Activated CD4-positive, alpha-beta T cell treated with anti-CD3 and anti-CD28 coated beads for 36 hours (primary cell): ENCODE measurements around the gene RB1. TPM values are rescaled to one million over a fixed set of nuclear protein-coding genes. Genes with fewer than 3 reads are reported as not detected.

Experiments used
- ATAC-seq: fragments of 200-7000 bp; cut with Tn5 transposase; one replicate; pipeline ENCODE4 v1.10.0; 2021; ENCODE audit warnings: mild to moderate bottlenecking, moderate library complexity
- CTCF ChIA-PET: fragments of 350-600 bp; sonication (Branson Sonifier 250); formaldehyde crosslinking; loops from one replicate; lab custom pipeline; 2021; ENCODE audit warnings: antibody characterized with exemption; lab: Charles Lee
- POLR2A ChIA-PET: fragments of 350-600 bp; sonication (Branson Sonifier 250); formaldehyde crosslinking; loops from one replicate; lab custom pipeline; 2021; ENCODE audit warnings: antibody characterized with exemption, inconsistent platforms; lab: Charles Lee
- DNase-seq: peaks from one replicate; pipeline ENCODE4 v3.0.0-alpha.2; 2020
- H3K27ac Mint-ChIP-seq: one replicate; pipeline ENCODE4 v1.8.0; 2021; ENCODE audit warnings: mixed read lengths
- H3K27me3 Mint-ChIP-seq: one replicate; pipeline ENCODE4 v1.8.0; 2021; ENCODE audit warnings: mixed read lengths
- H3K36me3 Mint-ChIP-seq: one replicate; pipeline ENCODE4 v1.8.0; 2021; ENCODE audit warnings: low read depth, mixed read lengths
- H3K4me1 Mint-ChIP-seq: one replicate; pipeline ENCODE4 v1.8.0; 2021; ENCODE audit warnings: mixed read lengths
- H3K4me3 Mint-ChIP-seq: one replicate; pipeline ENCODE4 v1.8.0; 2021; ENCODE audit warnings: mild to moderate bottlenecking, moderate library complexity, mixed read lengths
- H3K9me3 Mint-ChIP-seq: one replicate; pipeline ENCODE4 v1.8.0; 2021; ENCODE audit warnings: low read depth, mixed read lengths
- intact Hi-C, 2 experiments: fragments of 100-400 bp; cut with DNase I in 1 of 2; cut with micrococcal nuclease in 1 of 2; formaldehyde crosslinking; loops; one replicate each; pipeline versions ENCODE4 v1.14.2 to v1.15.1; 2022 to 2024; cut with DNase I, micrococcal nuclease
- total RNA-seq, 2 experiments: library from RNA; stranded (reverse); gene quantifications; one replicate each; pipeline ENCODE4 v1.2.3, GENCODE V29; 2021

The RB1 gene
- total RNA-seq, 2 experiments from 2014 or later: 26.9 to 32.8 TPM

- H3K27me3 Mint-ChIP-seq: no peaks in the 10 kb centered on the region
Observed at GRCh38 chr13:48493851-48494250, 190.3 kb downstream of the RB1 start.

GRCh38 chr13:48494874-48495273 lies 191.3 kb downstream of the RB1 start:
- Mint-ChIP-seq H3K4me3 (no peak overlapping the region), H3K4me1 (peaks cover 16% of the 10 kb centered on the region), H3K36me3 (peaks cover 1% of the 10 kb centered on the region), H3K27ac (no peak overlapping the region), H3K27me3 (no peaks in the 10 kb centered on the region), H3K9me3 (no peaks in the 10 kb centered on the region)
- ChIA-PET CTCF (interaction anchor here (1.4 kb wide), 1 partner anchor 10 kb away, joined by 3 read pairs; no protein-coding TSS in a partner anchor), POLR2A (no interaction called here)
- no peak for DNase-seq
- intact Hi-C loops: loop anchor here in 1 of 2 experiments (5.0 kb wide), 3 partner anchors 37 to 83 kb away; partner anchors contain the start of genes LPAR6 and RCBTB2
- no peak for ATAC-seq

More at GRCh38 chr13:48493851-48494250, 190.3 kb downstream of the RB1 start:
- H3K9me3 Mint-ChIP-seq: no peaks in the 10 kb centered on the region
- POLR2A ChIA-PET: no interaction called here
- H3K4me3 Mint-ChIP-seq: no peak overlapping the region
- ATAC-seq (no peak), DNase-seq (no peak)
- H3K27ac Mint-ChIP-seq: no peak overlapping the region
- peaks cover 8% of the 10 kb centered on the region for H3K36me3 Mint-ChIP-seq
- H3K4me1 Mint-ChIP-seq: peaks cover 16% of the 10 kb centered on the region
- intact Hi-C loops: loop anchor here (2.0 to 5.0 kb wide), 5 partner anchors 38 to 91 kb away; partner anchors contain the start of genes RCBTB2 (in 2 of the 2) and LPAR6 (in 1 of the 2)
- CTCF ChIA-PET: interaction anchor here (0.6 to 1.4 kb wide), 3 partner anchors 11 to 68 kb away, joined by 3 read pairs; no protein-coding TSS in a partner anchor

GRCh38 chr13:48496271-48497161 lies 193.0 kb downstream of the RB1 start:
- Mint-ChIP-seq H3K9me3 (no peaks in the 10 kb centered on the region), H3K27me3 (no peaks in the 10 kb centered on the region), H3K27ac (no peak overlapping the region), H3K36me3 (no peaks in the 10 kb centered on the region), H3K4me3 (no peak overlapping the region), H3K4me1 (peaks cover 24% of the 10 kb centered on the region)
- peak; percentile 27 for DNase-seq
- CTCF ChIA-PET: interaction anchor here (0.6 to 1.9 kb wide), 5 partner anchors 8 to 355 kb away, joined by 3 to 7 read pairs (median 3); no protein-coding TSS in a partner anchor
- POLR2A ChIA-PET: interaction anchor here (0.7 kb wide), 1 partner anchor 273 kb away, joined by 3 read pairs; no protein-coding TSS in a partner anchor
- no peak for ATAC-seq
- intact Hi-C loops: no loop called here

- H3K27me3 Mint-ChIP-seq: no peaks in the 10 kb centered on the region
- H3K36me3 Mint-ChIP-seq: no peaks in the 10 kb centered on the region
- DNase-seq: no peak
- H3K4me3 Mint-ChIP-seq: no peak overlapping the region
- H3K9me3 Mint-ChIP-seq: no peaks in the 10 kb centered on the region
- intact Hi-C loops: no loop called here
- no peak overlapping the region for H3K27ac Mint-ChIP-seq
- H3K4me1 Mint-ChIP-seq: peaks cover 24% of the 10 kb centered on the region
- no peak for ATAC-seq
- POLR2A ChIA-PET: no interaction called here
- CTCF ChIA-PET: interaction anchor here (1.9 kb wide), 1 partner anchor 9 kb away, joined by 7 read pairs; no protein-coding TSS in a partner anchor
Observed at GRCh38 chr13:48497669-48498068, 194.1 kb downstream of the RB1 start.

GRCh38 chr13:48500652-48501197 lies 197.2 kb downstream of the RB1 start:
- Mint-ChIP-seq H3K36me3 (no peaks in the 10 kb centered on the region), H3K27ac (no peak overlapping the region), H3K4me3 (no peak overlapping the region), H3K9me3 (no peaks in the 10 kb centered on the region), H3K4me1 (peaks cover 51% of the 10 kb centered on the region), H3K27me3 (no peaks in the 10 kb centered on the region)
- ChIA-PET POLR2A (interaction anchor here (0.7 kb wide), 1 partner anchor 82 kb away, joined by 8 read pairs; no protein-coding TSS in a partner anchor), CTCF (interaction anchor here (1.2 to 1.3 kb wide), 2 partner anchors 9 kb away, joined by 3 read pairs; no protein-coding TSS in a partner anchor)
- intact Hi-C loops: loop anchor here in 1 of 2 experiments (10.0 kb wide), 1 partner anchor 166 kb away; no protein-coding TSS in a partner anchor
- ATAC-seq (peak; percentile 78), DNase-seq (no peak)

- ChIA-PET POLR2A (no interaction called here), CTCF (no interaction called here)
- H3K4me1 Mint-ChIP-seq: peaks cover 54% of the 10 kb centered on the region
- H3K27me3 Mint-ChIP-seq: no peaks in the 10 kb centered on the region
- no peak overlapping the region for H3K4me3 Mint-ChIP-seq
- no peaks in the 10 kb centered on the region for H3K36me3 Mint-ChIP-seq
- no peak for DNase-seq
- ATAC-seq: no peak
- H3K9me3 Mint-ChIP-seq: no peaks in the 10 kb centered on the region
- intact Hi-C loops: loop anchor here in 1 of 2 experiments (10.0 kb wide), 1 partner anchor 167 kb away; no protein-coding TSS in a partner anchor
- H3K27ac Mint-ChIP-seq: no peak overlapping the region
Observed at GRCh38 chr13:48501705-48502104, 198.2 kb downstream of the RB1 start.

GRCh38 chr13:48502601-48503319 lies 199.2 kb downstream of the RB1 start:
- no peak overlapping the region for H3K4me3 Mint-ChIP-seq
- CTCF ChIA-PET: no interaction called here
- no peak for ATAC-seq
- H3K4me1 Mint-ChIP-seq: peaks cover 55% of the 10 kb centered on the region
- peak overlapping the region; percentile 12 for H3K27ac Mint-ChIP-seq
- intact Hi-C loops: loop anchor here in 1 of 2 experiments (10.0 kb wide), 1 partner anchor 168 kb away; no protein-coding TSS in a partner anchor
- no peak for DNase-seq
- no peaks in the 10 kb centered on the region for H3K27me3 Mint-ChIP-seq
- peaks cover 2% of the 10 kb centered on the region for H3K36me3 Mint-ChIP-seq
- no peaks in the 10 kb centered on the region for H3K9me3 Mint-ChIP-seq
- POLR2A ChIA-PET: no interaction called here

DNA sequence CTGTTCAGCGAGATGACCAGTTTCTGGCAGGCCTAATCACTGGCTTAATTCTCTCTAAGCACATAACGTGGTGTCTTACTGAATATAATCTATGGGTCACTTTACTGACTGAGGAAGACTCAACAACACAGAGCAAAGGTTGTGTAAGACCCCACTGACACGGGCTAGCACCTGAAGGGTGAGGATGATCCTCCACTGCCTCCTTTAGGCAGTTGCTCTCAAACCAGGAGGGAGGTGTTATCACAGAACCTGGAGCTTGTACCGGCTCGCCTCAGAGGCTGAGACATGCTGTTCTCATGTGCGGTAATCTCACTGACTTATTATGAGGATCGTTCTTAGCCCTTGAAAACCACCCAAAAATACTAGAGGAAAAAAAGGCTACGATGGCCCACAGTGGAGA lies 201.1 kb downstream of the RB1 start:
- ChIA-PET POLR2A (interaction anchor here (0.7 kb wide), 1 partner anchor 13 kb away, joined by 3 read pairs; no protein-coding TSS in a partner anchor), CTCF (interaction anchor here (0.6 to 1.5 kb wide), 6 partner anchors 9 to 264 kb away, joined by 3 to 4 read pairs (median 3); no protein-coding TSS in a partner anchor)
- peak overlapping the region; percentile 85 for H3K27ac Mint-ChIP-seq
- H3K27me3 Mint-ChIP-seq: no peaks in the 10 kb centered on the region
- intact Hi-C loops: loop anchor here (1.0 to 10.0 kb wide), 7 partner anchors 12 to 263 kb away; no protein-coding TSS in a partner anchor
- no peaks in the 10 kb centered on the region for H3K9me3 Mint-ChIP-seq
- H3K4me3 Mint-ChIP-seq: no peak overlapping the region
- peak; percentile 29 for DNase-seq
- ATAC-seq: peak; percentile 9
- H3K36me3 Mint-ChIP-seq: peaks cover 2% of the 10 kb centered on the region
- H3K4me1 Mint-ChIP-seq: peaks cover 53% of the 10 kb centered on the region

DNA sequence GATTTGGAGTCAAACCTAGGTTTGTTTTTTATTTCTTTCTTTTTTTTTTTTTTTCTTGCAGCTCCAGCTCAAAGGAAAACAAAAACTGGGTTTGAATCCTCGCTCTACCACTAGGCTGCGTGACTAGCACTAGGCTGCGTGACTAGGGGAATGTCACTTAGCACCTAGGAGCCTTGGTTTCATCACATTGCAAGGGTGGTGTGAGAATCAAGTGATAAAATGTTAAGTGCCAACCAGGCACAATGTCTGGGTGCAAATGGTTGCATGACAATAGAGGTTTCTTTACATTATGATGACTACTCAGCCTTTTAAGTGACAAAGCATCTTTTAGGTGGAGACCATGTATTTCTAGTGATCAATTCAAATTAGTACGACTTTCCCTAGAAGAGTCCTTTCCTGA lies 201.5 kb downstream of the RB1 start:
- Mint-ChIP-seq H3K27me3 (no peaks in the 10 kb centered on the region), H3K4me1 (peaks cover 56% of the 10 kb centered on the region), H3K36me3 (peaks cover 2% of the 10 kb centered on the region), H3K9me3 (no peaks in the 10 kb centered on the region), H3K27ac (peak overlapping the region; percentile 85), H3K4me3 (peak overlapping the region; percentile 22)
- ChIA-PET CTCF (interaction anchor here (0.6 to 1.5 kb wide), 9 partner anchors 9 to 410 kb away, joined by 3 to 5 read pairs (median 3); partner anchors contain the start of gene MED4), POLR2A (interaction anchor here (0.7 to 1.0 kb wide), 2 partner anchors 13 to 380 kb away, joined by 3 read pairs; no protein-coding TSS in a partner anchor)
- DNase-seq: peak; percentile 52
- intact Hi-C loops: loop anchor here (1.0 to 10.0 kb wide), 7 partner anchors 13 to 262 kb away; no protein-coding TSS in a partner anchor
- ATAC-seq: peak; percentile 62

DNA sequence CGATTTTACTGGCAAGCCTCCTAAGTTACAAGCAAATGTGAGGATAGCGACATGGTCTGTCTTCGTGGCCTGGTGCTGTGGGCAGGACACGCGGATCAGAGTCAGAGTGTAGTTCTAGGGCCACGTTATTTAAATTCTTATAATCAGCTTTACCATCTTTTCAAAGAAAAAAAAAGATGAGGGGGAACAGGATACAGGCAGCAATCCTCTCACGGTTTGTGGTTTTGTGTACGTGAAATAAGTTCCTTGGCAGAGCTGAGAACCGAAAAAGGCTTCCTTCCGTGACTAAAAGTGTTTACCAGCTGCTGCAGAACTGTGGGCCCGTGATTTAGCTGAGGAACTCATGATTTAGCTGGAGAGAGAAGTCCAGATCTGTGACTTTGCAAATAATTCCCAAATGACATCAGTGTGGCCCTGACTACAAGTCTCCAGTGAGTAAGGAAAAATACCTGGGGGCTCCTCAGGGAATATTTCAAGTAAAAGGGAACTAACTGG lies 202.1 kb downstream of the RB1 start:
- intact Hi-C loops: loop anchor here (1.0 to 10.0 kb wide), 7 partner anchors 13 to 262 kb away; no protein-coding TSS in a partner anchor
- ChIA-PET POLR2A (interaction anchor here (0.8 to 1.0 kb wide), 2 partner anchors 32 to 379 kb away, joined by 3 to 6 read pairs; no protein-coding TSS in a partner anchor), CTCF (interaction anchor here (0.7 to 2.0 kb wide), 6 partner anchors 9 to 411 kb away, joined by 3 to 7 read pairs (median 4); partner anchors contain the start of gene MED4)
- peak overlapping the region; percentile 22 for H3K4me3 Mint-ChIP-seq
- H3K27me3 Mint-ChIP-seq: no peaks in the 10 kb centered on the region
- H3K36me3 Mint-ChIP-seq: peaks cover 2% of the 10 kb centered on the region
- peak overlapping the region; percentile 85 for H3K27ac Mint-ChIP-seq
- peak; percentile 71 for ATAC-seq
- DNase-seq: peak; percentile 64
- H3K9me3 Mint-ChIP-seq: no peaks in the 10 kb centered on the region
- H3K4me1 Mint-ChIP-seq: peaks cover 57% of the 10 kb centered on the region
